HG03280 (cell line): ENCODE results near the gene IGFBP3.

ENCODE experiments used
- ATAC-seq: cut with Tn5 transposase; IDR thresholded peaks from one replicate; pipeline ENCODE4 v1.9.1; 2021; ENCODE audit warnings: mild to moderate bottlenecking, moderate library complexity; ENCODE audit not compliant: unreplicated experiment

IGFBP3 gene

DNA sequence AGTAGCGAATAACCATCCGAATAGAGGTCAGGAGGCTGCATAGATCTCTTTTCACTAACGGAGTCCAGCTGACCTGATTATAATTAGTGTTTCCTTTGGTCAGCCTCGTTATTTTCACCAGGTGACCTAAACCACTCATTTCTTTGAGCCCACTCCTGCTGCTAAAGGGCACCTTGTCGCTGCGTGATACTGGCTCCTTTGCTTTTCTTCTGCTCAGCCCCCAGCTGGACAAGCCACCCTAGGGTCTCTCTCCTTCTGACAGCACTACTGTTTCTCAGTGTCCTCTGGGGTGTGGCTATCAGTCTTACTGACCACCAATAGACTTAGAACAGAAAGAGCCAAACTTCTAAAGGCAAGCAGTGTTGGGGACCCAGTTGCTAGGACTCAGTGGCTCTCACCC, 2.7 kb upstream of the IGFBP3 start:
- ATAC-seq: no peak

DNA sequence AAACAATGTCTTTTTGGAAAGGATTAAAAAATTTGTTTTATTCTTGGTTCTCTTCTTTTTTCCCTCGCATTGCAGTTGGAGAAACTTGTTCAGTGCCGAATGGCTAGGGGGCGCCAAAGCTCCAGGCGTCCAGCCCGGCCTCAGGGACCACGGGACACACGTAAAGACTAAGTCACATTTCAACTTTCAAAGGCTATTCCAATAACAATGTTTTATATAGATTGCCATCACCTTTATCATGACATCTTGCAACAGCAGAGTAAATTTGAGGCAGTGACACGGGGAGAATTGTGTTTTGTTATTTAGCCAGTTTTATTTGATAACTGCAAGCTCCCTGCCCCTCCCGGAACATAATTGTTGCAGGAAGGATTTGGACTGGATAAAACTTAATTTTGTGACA, 2.2 kb upstream of the IGFBP3 start:
- ATAC-seq: no peak

DNA sequence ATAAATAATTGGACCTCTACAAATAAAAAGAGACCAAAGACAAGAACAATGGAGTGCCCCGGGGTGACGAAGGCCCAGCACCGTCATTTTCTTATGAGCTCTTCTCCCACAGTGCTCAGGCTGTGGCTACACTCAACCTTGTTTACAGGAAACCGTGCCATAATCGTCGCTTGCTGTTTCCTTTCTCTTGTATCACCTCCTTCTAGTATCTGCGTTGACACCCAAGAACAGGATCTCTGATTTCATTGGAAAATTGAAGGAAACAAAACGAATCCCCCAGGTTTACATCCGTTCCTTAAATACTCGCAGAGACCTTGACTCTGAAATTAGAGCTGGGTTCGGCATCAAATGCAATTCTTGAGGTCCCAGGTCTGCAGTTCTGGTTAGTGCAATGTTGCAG, 1.7 kb upstream of the IGFBP3 start:
- ATAC-seq: no peak

GRCh38 chr7:45921699-45922519, 837 bp upstream of the IGFBP3 start:
- ATAC-seq: no peak

GRCh38 chr7:45921381-45921698, 268 bp upstream of the IGFBP3 start:
- ATAC-seq: no peak

DNA sequence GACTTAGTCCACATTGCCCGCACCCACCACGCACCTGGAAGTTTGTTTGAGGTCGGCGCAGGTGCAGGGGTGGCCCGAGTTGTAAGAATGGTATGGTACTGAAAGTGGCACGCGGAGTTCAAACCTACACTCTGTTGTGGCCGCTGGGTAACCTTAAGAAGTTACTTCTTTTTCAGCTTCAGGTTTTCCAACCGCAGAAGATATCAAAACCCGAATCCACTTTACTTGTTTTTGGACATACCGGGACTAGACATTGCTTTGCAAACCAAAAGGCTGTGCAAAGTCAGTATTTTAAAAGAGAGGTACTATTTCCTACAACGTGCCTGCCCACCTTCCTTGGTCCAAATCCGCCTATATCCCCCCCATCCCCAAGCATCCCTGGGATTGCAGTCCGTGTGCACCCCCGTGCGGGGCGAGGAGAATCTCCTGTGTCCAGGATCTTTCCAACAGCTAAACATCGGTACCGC, 1.0 kb downstream of the IGFBP3 start:
- no peak for ATAC-seq

DNA sequence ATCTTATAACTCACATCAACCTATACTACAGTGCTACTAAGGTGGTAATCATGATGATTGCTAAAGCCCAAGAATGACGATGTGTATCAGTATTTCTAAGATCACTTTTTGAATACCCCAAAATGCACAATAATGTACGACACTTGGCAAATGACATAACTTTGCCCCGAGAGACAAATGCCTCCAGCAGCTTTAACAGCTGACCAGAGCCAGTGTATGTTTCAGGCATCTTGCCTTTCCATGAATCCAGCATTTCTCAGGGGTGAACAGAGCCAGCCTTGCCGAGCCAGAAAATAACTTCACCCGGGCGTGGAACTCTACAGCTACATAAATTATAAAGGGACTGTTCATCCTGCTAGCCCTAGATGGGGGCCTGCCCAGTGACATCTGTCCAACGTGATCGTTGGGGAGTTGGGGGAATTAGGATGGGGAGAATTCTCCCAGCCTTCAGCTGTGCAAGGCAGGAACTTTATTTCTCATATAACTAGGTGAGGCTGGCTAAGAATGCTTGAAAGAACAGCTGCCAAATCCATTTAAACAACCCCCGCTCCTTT, 1.8 kb downstream of the IGFBP3 start:
- no peak for ATAC-seq

DNA sequence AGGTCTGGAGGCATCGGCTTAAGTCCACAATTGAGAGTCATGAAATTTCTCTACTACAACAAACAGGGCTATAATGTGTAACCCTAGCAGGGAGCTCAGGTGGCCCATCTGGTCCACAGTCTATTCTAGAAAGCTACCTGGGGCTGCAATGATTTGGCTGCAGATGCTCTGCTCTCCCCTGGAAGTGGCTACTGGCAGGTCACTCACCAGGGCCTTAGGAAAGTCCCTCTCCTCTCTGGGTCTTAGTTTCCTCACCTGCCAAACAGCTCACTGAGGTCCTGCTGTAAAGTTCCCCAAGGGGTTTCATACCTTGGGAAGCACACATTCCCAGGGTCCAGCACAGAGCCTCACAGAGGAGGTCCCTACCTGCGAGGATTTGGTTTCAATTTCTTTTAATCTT, 2.5 kb downstream of the IGFBP3 start:
- no peak for ATAC-seq

- no peak for ATAC-seq
Observed at GRCh38 chr7:45917658-45918057, 3.4 kb downstream of the IGFBP3 start.

DNA sequence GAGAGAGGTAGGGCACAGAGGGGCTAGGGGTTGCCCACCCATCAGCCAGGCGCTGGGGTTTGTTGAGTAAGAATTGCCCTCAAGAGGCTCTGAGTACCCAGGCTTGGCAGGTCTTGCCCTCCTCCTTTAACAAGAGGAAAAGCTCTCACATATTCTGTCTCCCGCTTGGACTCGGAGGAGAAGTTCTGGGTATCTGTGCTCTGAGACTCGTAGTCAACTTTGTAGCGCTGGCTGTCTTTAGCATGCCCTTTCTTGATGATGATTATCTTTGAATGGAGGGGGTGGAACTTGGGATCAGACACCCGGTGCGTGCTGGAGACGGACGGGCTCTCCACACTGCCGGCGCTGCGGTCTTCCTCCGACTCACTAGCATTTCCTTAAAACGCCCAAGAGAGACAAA, 4.0 kb downstream of the IGFBP3 start:
- no peak for ATAC-seq

GRCh38 chr7:45915606-45916005, 5.5 kb downstream of the IGFBP3 start:
- no peak for ATAC-seq

GRCh38 chr7:45914911-45915310, 6.2 kb downstream of the IGFBP3 start:
- no peak for ATAC-seq

GRCh38 chr7:45912972-45913371, 8.1 kb downstream of the IGFBP3 start:
- ATAC-seq: no peak

DNA sequence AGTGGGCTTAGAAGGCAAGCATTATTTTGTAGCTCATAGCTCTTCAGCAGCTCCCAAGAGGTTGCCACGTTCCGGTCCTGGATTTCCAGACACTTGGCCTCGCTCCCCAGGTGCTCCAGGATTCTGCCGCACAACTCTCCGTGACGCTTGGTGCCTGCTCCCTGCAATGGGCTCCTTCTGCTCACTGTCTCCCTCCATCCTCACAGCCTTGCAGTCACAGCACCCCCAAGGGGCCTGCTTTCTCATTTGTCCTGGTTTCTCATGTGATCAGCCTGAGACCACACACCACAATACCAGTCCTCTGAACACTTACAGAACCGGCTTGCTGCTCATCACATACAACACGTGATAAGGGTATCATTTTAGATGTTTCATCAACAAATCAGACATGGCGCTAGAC, 9.8 kb downstream of the IGFBP3 start:
- no peak for ATAC-seq

DNA sequence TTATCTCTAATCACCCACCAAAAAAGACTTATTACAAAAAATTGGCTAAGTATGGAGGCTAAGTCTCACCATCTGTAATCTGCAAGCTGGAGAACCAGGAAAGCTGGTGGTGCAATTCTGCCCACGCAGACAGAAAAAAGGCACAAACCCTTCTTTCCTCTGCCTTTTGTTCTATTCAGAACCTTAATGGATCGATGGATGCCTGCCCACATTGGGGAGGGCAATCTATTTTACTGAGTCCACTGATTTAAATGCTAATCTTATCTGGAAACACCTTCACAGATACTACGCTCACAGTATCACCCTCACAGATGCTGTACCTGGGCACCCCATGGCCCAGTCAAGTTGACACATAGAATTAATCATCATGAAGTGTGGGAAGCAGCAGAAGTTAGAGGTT, 10.2 kb downstream of the IGFBP3 start:
- no peak for ATAC-seq

DNA sequence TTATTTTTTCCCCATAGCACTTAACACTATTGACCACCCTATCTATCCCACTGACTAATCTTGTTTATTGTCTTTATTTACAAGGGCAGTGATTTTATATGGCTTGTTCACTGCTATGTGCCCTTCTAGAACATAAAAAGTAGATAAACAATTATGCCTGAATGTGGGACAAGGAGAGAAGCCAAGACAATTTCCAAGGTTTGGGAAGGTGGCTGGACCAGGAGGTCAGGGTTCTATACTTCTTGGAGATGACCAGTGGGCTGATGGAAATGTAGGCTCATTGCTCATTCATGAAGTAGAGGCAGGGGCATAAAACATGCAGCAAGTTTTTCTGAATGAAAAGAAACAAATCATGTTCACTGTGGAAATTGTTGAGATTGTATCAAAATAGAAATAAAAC, 11.5 kb downstream of the IGFBP3 start:
- no peak for ATAC-seq

GRCh38 chr7:45902820-45903219, 18.3 kb downstream of the IGFBP3 start:
- ATAC-seq: no peak

DNA sequence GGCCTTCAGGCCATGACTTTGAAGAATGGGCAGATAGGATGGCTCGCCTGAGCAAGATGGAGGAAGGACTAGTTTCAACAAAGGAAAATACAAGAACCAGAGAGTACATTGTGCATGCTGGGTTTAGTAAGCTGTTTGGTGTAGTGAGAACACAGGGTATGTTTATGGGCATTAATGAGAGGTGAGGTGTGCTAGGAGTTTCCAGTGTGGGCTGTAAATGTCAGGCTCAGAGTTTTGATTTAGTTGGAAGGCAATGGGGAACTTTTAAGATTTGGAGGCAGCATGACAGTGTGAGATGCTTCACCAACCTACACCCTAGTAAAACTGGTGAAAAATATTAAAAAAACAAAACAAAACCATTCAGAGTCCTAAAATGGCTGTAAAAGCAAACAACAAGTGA, 19.5 kb downstream of the IGFBP3 start:
- no peak for ATAC-seq

GRCh38 chr7:45898222-45898621, 22.9 kb downstream of the IGFBP3 start:
- ATAC-seq: no peak

DNA sequence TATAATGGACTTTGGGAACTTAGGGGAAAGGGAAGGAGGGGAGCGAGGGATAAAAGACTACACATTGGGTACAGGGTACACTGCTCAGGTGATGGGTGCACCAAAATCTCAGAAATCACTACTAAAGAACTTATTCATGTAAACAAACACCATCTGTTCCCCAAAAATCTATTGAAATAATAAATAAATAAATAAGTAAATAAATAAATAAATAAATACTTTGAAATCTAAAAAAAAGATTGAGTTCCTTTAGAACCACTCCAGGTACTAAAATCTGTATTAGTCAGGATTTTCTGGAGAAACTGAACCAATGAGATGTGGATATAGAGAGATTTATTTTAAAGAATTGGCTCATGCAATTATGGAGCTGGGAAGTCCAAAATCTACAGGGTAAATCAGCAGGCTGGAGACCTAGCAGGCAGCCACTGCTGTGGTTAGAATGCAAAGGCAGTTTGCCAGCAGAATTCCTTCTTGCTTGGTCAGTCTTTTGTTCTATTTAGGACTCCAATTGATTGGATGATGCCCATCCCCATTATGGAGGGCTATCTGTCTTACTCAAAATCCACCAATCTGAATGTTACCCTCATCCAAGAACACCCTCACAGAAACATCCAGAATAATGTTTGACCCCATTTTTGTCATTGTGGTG, 23.9 kb downstream of the IGFBP3 start:
- ATAC-seq: no peak

- ATAC-seq: no peak
Observed at GRCh38 chr7:45894665-45895062, 26.4 kb downstream of the IGFBP3 start.

GRCh38 chr7:45893996-45894664, 26.9 kb downstream of the IGFBP3 start:
- ATAC-seq: no peak
